ENCODE results near the gene WDR90.

DNA sequence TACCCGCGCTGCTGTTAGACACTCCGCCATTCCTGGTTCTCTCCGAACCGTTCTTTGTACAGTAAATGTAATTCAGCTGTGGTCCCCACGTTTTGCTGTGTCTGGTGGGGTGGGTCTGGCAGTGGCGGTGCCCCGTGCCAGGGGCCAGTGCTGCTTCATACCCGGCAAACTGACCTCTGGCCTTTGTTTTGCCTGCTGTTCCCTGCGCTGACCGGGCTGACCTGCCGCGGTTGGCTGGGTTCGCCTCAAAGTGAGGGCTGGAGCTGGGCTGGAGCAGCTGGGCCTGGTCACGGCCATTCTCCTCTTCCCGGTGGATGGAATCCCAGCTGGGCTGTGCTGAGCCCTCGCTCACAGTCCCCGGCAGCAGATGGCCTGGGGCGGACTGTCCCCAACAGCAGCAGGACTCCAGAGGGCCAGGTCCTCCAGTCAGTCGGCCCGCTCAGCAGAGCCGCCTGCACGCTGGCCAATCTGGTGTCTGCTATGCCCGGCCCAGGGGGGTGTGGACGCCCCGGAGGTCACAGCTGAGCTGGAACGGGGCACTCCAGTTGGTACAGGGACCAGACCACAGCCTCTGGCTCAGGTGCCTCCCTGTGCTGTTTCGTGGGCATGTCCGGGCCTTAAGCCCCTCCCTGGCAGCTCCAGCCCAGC, 19.9 kb upstream of the WDR90 start:
- no peak for TF ChIP-seq POLR2A (IDR thresholded peaks at IDR 0.05)
- TF ChIP-seq, protein P1, sequence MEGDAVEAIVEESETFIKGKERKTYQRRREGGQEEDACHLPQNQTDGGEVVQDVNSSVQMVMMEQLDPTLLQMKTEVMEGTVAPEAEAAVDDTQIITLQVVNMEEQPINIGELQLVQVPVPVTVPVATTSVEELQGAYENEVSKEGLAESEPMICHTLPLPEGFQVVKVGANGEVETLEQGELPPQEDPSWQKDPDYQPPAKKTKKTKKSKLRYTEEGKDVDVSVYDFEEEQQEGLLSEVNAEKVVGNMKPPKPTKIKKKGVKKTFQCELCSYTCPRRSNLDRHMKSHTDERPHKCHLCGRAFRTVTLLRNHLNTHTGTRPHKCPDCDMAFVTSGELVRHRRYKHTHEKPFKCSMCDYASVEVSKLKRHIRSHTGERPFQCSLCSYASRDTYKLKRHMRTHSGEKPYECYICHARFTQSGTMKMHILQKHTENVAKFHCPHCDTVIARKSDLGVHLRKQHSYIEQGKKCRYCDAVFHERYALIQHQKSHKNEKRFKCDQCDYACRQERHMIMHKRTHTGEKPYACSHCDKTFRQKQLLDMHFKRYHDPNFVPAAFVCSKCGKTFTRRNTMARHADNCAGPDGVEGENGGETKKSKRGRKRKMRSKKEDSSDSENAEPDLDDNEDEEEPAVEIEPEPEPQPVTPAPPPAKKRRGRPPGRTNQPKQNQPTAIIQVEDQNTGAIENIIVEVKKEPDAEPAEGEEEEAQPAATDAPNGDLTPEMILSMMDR (IDR thresholded peaks at IDR 0.05) = no peak

All from body of pancreas (tissue), 4 donors.